Chondrocyte (in vitro differentiated cells): ENCODE measurements around the gene MTG2. TPM values are rescaled to one million over a fixed set of nuclear protein-coding genes. Genes with fewer than 3 reads are reported as not detected.

Experiments
- DNase-seq: peaks from one replicate; pipeline ENCODE4 v3.0.0; 2021; ENCODE audit warnings: mixed read lengths, low spot score
- H3K27ac Mint-ChIP-seq: one replicate; pipeline ENCODE4 v1.8.0; 2021; ENCODE audit warnings: mild to moderate bottlenecking, moderate library complexity, mixed read lengths; ENCODE audit not compliant: unreplicated experiment
- H3K27me3 Mint-ChIP-seq: 2 replicates; pipeline ENCODE4 v1.8.0; 2021; ENCODE audit warnings: low read depth, mixed read lengths
- H3K36me3 Mint-ChIP-seq: 2 replicates; pipeline ENCODE4 v1.8.0; 2021; ENCODE audit warnings: low read depth, mixed read lengths
- H3K4me1 Mint-ChIP-seq: 2 replicates; pipeline ENCODE4 v1.8.0; 2021; ENCODE audit warnings: low read depth, mild to moderate bottlenecking, mixed read lengths
- H3K4me3 Mint-ChIP-seq: one replicate; pipeline ENCODE4 v1.8.0; 2021; ENCODE audit warnings: mild to moderate bottlenecking, moderate library complexity, mixed read lengths; ENCODE audit not compliant: unreplicated experiment
- H3K9me3 Mint-ChIP-seq: 2 replicates; pipeline ENCODE4 v1.8.0; 2021; ENCODE audit warnings: low read depth, mixed read lengths
- CTCF ChIP-seq: fragments of 200-600 bp; sonication (generic); IDR thresholded peaks from 2 replicates; pipeline ENCODE4 v1.5.0; 2021; ENCODE audit warnings: antibody characterized with exemption, mild to moderate bottlenecking, moderate library complexity
- total RNA-seq: library from RNA; stranded (reverse); gene quantifications from 3 replicates; pipeline ENCODE4 v1.2.1, GENCODE V29; 2021

The MTG2 gene
- total RNA-seq, 1 donor from 2014 or later = 22.3 TPM

GRCh38 chr20:62211769-62212288 is 29.0 kb downstream of the MTG2 start:
- Mint-ChIP-seq H3K9me3 (no peaks in the 10 kb centered on the region), H3K27me3 (peaks cover 14% of the 10 kb centered on the region), H3K4me1 (peaks cover 3% of the 10 kb centered on the region), H3K36me3 (no peaks in the 10 kb centered on the region), H3K4me3 (no peak overlapping the region), H3K27ac (no peak overlapping the region)
- DNase-seq = no peak
- TF ChIP-seq CTCF = no peak

- Mint-ChIP-seq H3K27ac (no peak overlapping the region), H3K4me1 (peaks cover 3% of the 10 kb centered on the region), H3K9me3 (no peaks in the 10 kb centered on the region), H3K36me3 (no peaks in the 10 kb centered on the region), H3K27me3 (peaks cover 18% of the 10 kb centered on the region), H3K4me3 (no peak overlapping the region)
- DNase-seq = no peak
- no peak for TF ChIP-seq CTCF
These were observed 29.5 kb downstream of the MTG2 start for GRCh38 chr20:62212299-62212698.

GRCh38 chr20:62214067-62214466 is 31.2 kb downstream of the MTG2 start:
- no peak for TF ChIP-seq CTCF
- H3K36me3 Mint-ChIP-seq = no peaks in the 10 kb centered on the region
- no peak overlapping the region for H3K27ac Mint-ChIP-seq
- DNase-seq = no peak
- H3K9me3 Mint-ChIP-seq = no peaks in the 10 kb centered on the region
- H3K27me3 Mint-ChIP-seq = peaks cover 26% of the 10 kb centered on the region
- H3K4me1 Mint-ChIP-seq = peaks cover 5% of the 10 kb centered on the region
- no peak overlapping the region for H3K4me3 Mint-ChIP-seq

- no peak for DNase-seq
- no peak for TF ChIP-seq CTCF
- no peaks in the 10 kb centered on the region for H3K9me3 Mint-ChIP-seq
- H3K36me3 Mint-ChIP-seq = no peaks in the 10 kb centered on the region
- no peak overlapping the region for H3K27ac Mint-ChIP-seq
- peaks cover 7% of the 10 kb centered on the region for H3K4me1 Mint-ChIP-seq
- peaks cover 28% of the 10 kb centered on the region for H3K27me3 Mint-ChIP-seq
- H3K4me3 Mint-ChIP-seq = no peak overlapping the region
These were observed 32.5 kb downstream of the MTG2 start for GRCh38 chr20:62215020-62215990.

- no peak for TF ChIP-seq CTCF
- peaks cover 34% of the 10 kb centered on the region for H3K27me3 Mint-ChIP-seq
- no peaks in the 10 kb centered on the region for H3K9me3 Mint-ChIP-seq
- no peak overlapping the region for H3K4me3 Mint-ChIP-seq
- H3K4me1 Mint-ChIP-seq = peaks cover 10% of the 10 kb centered on the region
- H3K27ac Mint-ChIP-seq = no peak overlapping the region
- DNase-seq = no peak
- no peaks in the 10 kb centered on the region for H3K36me3 Mint-ChIP-seq
These were observed 33.3 kb downstream of the MTG2 start for GRCh38 chr20:62215991-62216635.
